ENCODE results near the gene PAMR1. TPM values are rescaled to one million over a fixed set of nuclear protein-coding genes. Genes with fewer than 3 reads are reported as not detected.

PAMR1 gene
- total RNA-seq, 4 donors from 2014 or later = 13.3 to 25.8 (median 14.6) TPM

DNA sequence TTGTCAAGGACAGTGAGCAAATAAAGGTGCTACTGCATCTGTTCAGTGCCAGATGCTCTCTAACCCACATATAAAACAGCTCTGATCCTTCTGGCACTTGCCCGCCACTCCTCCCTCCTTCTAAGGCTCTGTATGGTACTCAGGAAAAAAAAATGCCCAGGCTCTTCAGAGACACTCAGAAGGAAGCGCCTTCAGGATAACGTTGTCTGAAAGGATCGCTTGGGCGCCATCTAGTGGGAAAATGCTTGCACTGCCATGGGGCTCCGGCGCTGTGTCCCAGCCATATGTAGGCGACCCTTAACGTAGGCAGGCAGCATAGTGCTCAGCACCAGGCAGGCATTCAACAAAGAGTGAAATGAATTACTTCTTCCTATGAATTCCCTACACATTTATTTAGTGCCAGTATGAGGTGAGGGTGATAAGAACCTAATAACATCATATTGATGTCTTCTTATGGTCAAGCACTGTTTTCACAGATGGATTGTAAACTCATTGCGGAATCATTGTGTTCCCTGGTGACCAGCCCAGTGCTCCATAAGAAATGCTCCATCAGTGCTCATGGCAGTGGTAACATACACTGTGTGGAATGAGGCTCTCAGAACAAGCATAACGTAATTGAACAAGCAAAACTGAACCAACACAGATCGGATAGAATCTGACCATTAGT lies 39.6 kb downstream of the PAMR1 start:
- Histone ChIP-seq H3K27me3 (no peaks in the 10 kb centered on the region), H3K4me3 (no peak overlapping the region), H3K4me1 (no peaks in the 10 kb centered on the region), H3K9me3 (no peaks in the 10 kb centered on the region), H3K36me3 (no peaks in the 10 kb centered on the region), H3K27ac (no peak overlapping the region)
- DNase-seq (ENCODE audit: low spot score in 2 of 2) = peak; percentile 79 to 86
- TF ChIP-seq EP300 (IDR thresholded peaks at IDR 0.05) (no peak), CTCF (IDR thresholded peaks at IDR 0.05) (peak; percentile 75 to 95)
- WGBS = 17% methylated on average over 12 of the region's 12 CpGs

DNA sequence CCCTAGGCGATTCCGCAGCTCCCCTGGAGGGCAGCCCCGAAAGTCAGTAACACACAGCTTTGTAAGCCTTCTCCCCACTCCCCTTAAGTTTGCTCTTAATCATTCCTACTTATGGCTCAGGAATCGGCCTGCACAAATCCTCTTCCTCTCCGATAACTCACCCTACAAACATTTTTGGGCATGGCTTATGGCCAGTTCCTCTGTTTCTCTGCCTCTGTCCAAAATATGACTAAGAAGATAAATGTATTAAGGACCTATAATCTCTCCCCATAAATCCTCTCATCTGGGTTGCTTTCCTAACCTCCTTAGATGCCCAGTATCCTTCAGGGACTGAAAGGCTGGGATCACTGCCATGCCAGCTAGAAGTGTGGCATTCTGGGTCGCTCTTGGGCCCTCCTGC lies 41.0 kb downstream of the PAMR1 start:
- 90% methylated on average over 6 of the region's 6 CpGs for WGBS
- Histone ChIP-seq H3K4me3 (no peak overlapping the region), H3K36me3 (no peaks in the 10 kb centered on the region), H3K27ac (no peak overlapping the region), H3K4me1 (no peaks in the 10 kb centered on the region), H3K27me3 (no peaks in the 10 kb centered on the region), H3K9me3 (no peaks in the 10 kb centered on the region)
- no peak for DNase-seq (ENCODE audit: low spot score in 2 of 2)
- no peak for TF ChIP-seq CTCF (IDR thresholded peaks at IDR 0.05)
- TF ChIP-seq POLR2A (IDR thresholded peaks at IDR 0.05) = no peak
- TF ChIP-seq EP300 (IDR thresholded peaks at IDR 0.05) = no peak
- TF ChIP-seq POLR2AphosphoS5 (IDR thresholded peaks at IDR 0.05) = no peak

GRCh38 chr11:35483131-35483820 lies 42.1 kb downstream of the PAMR1 start:
- Histone ChIP-seq H3K27ac (no peak overlapping the region), H3K4me1 (no peaks in the 10 kb centered on the region), H3K9me3 (no peaks in the 10 kb centered on the region), H3K27me3 (no peaks in the 10 kb centered on the region), H3K4me3 (no peak overlapping the region), H3K36me3 (no peaks in the 10 kb centered on the region)
- DNase-seq (ENCODE audit: low spot score in 2 of 2) = no peak
- TF ChIP-seq CTCF (IDR thresholded peaks at IDR 0.05) (no peak), EP300 (IDR thresholded peaks at IDR 0.05) (no peak), POLR2AphosphoS5 (IDR thresholded peaks at IDR 0.05) (no peak), POLR2A (IDR thresholded peaks at IDR 0.05) (no peak)
- WGBS = 94% methylated on average over 3 of the region's 3 CpGs

DNA sequence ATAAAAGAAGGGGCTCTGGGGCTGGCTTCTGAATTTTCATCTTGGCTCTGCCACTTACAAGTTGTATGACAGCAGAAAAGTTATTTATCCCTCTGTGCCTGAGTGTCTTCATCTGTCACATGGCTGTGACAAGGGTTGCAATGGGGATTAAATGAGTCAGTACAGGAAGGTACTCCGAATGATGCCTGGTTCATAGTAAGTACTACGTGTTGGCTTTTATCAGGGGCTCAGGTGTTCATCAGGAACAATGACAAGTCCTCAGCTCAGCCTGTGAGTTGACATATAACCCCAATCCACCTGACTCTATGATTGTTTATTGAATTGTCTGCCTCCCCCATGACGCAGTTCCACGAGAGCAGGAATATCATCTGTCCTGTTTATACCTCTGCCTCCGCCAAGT lies 45.7 kb downstream of the PAMR1 start:
- H3K4me1 ChIP-seq = no peaks in the 10 kb centered on the region
- no peak overlapping the region for H3K27ac ChIP-seq
- no peak for DNase-seq (ENCODE audit: low spot score in 2 of 2)
- no peak for TF ChIP-seq POLR2A (IDR thresholded peaks at IDR 0.05)
- no peak for TF ChIP-seq POLR2AphosphoS5 (IDR thresholded peaks at IDR 0.05)
- no peak for TF ChIP-seq EP300 (IDR thresholded peaks at IDR 0.05)
- TF ChIP-seq CTCF (IDR thresholded peaks at IDR 0.05) = no peak
- no peak overlapping the region for H3K4me3 ChIP-seq
- no peaks in the 10 kb centered on the region for H3K27me3 ChIP-seq
- no peaks in the 10 kb centered on the region for H3K36me3 ChIP-seq
- 96% methylated on average over 5 of the region's 5 CpGs for whole genome bisulfite sequencing
- H3K9me3 ChIP-seq = no peaks in the 10 kb centered on the region

DNA sequence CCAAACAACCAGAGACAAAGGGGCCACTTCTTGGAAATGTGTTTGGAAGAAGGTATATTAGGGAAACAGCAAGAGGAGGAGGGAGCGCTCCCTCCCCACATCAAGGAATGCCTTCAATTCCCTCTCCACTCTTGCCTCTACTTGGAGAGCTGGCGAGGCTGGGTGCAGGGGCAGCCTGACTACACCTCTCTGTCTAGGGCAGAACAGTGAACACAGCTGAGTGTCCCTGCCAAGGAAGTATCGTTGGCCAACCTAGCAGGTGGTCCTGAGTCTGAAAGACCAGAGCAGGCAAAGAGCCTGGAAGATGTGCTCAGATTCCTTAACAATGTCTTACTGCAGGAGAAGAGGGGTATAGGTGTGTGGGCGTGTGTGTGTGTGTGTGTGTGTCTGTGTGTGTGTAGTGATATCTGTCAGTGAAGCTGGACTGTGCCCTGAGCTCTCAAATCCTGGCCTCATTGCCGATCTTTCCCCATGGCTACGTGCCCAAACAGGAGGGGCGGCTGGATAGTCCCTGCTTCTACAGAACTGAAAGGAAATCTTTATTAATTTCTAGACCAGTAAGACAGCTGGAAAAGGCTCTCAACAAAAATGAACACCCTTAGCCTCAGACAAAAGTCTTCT lies 46.8 kb downstream of the PAMR1 start:
- TF ChIP-seq EP300 (IDR thresholded peaks at IDR 0.05) (no peak), POLR2AphosphoS5 (IDR thresholded peaks at IDR 0.05) (no peak), POLR2A (IDR thresholded peaks at IDR 0.05) (no peak), CTCF (IDR thresholded peaks at IDR 0.05) (no peak)
- 52% methylated on average over 7 of the region's 7 CpGs for WGBS
- Histone ChIP-seq H3K4me1 (no peaks in the 10 kb centered on the region), H3K4me3 (no peak overlapping the region), H3K36me3 (no peaks in the 10 kb centered on the region), H3K27me3 (no peaks in the 10 kb centered on the region), H3K27ac (no peak overlapping the region), H3K9me3 (no peaks in the 10 kb centered on the region)
- DNase-seq (ENCODE audit: low spot score in 2 of 2) = no peak
